AG04449 (cell line): Measurements from ENCODE around the gene SURF4.

Experiments
- CTCF ChIA-PET: fragments of 350-600 bp; formaldehyde crosslinking; extraction: SDS; loops from one replicate; lab custom pipeline; 2021; ENCODE audit warnings: antibody characterized with exemption; lab: Yijun Ruan, JAX
- POLR2A ChIA-PET: fragments of 400-600, 350-600 bp; formaldehyde crosslinking; extraction: SDS; loops from one replicate; lab custom pipeline; 2020; ENCODE audit warnings: antibody characterized with exemption, inconsistent platforms; lab: Yijun Ruan, JAX
- DNase-seq: peaks from one replicate; pipeline ENCODE4 v3.0.0-alpha.2; 2010; ENCODE audit warnings: low read depth, low spot score
- H3K4me3 ChIP-seq: 2 replicates; pipeline ENCODE4 v1.5.1; 2011; ENCODE audit warnings: low read depth, mild to moderate bottlenecking, control low read depth, low read length
- CTCF ChIP-seq: IDR thresholded peaks from one replicate; pipeline ENCODE4 v1.5.1; 2011; ENCODE audit warnings: mild to moderate bottlenecking, moderate library complexity, low read length, control low read depth, inconsistent platforms; ENCODE audit not compliant: insufficient read depth; ENCODE audit errors: missing control alignments

Gene SURF4

DNA sequence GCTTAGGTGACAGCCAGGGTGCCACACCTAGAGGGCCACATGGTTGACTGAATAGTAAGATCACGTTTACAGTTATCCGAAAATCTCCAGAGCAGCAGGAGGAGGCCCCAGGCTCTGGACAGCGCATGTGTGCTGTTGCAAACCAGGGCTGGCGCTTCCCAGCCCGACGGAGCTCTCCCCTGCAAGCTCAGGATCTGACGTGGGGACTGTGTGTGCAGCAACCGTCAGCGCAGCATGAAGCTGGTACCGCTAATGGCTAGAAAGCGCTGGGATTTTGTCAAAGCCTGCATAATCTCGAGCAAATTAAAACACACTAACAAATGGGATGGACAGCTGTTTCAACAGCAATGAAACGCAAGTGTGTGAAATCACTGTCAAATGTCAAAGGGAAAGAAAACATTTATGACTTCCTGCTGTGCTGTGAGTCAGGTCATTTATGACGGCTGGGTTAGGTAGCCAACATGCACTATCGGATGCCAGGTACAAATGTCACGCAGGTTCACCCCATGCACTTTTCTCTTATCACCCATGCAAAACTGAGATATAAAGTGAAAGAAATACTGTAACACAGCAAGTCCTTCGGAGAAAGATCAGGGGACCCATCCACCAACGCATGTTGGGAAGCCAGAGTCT, 7.5 kb downstream of the SURF4 start:
- no peak overlapping the region for H3K4me3 ChIP-seq
- ChIA-PET POLR2A (interaction anchor here (0.5 to 4.9 kb wide), 2 partner anchors 8 to 20 kb away, joined by 3 to 14 read pairs; partner anchors contain the start of genes MED22 and RPL7A), CTCF (no interaction called here)
- DNase-seq, result no peak
- TF ChIP-seq CTCF, result no peak

DNA sequence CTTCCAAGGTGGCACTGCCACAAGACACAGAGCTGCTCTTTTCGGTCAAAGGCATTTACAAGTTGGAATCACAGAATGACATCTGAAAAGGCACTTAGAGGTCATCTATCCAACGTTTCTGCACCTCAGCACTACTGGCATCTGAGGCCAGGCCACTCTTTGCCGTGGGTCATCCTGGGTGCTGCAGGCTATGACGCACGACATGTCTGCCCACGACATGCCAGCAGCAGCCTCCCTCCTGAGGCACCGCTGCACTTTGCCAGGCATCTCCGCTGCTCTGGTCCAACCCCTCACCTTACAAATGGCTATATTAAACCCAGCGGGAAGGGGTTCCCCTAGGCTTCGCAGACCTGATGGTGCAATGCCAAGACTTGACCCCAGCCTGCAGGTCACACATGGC, 8.1 kb downstream of the SURF4 start:
- ChIA-PET POLR2A (interaction anchor here (4.9 kb wide), 1 partner anchor 20 kb away, joined by 14 read pairs; the partner anchor contains the start of genes MED22 and RPL7A), CTCF (no interaction called here)
- no peak for TF ChIP-seq CTCF
- H3K4me3 ChIP-seq, result no peak overlapping the region
- no peak for DNase-seq

- POLR2A ChIA-PET, result interaction anchor here (1.7 to 4.9 kb wide), 2 partner anchors 9 to 19 kb away, joined by 9 to 14 read pairs; partner anchors contain the start of genes MED22, RPL7A, STKLD1 and SURF4
- DNase-seq, result no peak
- no peak for TF ChIP-seq CTCF
- no peak overlapping the region for H3K4me3 ChIP-seq
- CTCF ChIA-PET, result interaction anchor here (1.2 to 1.3 kb wide), 2 partner anchors 26 to 118 kb away, joined by 3 to 5 read pairs; no protein-coding TSS in a partner anchor
Measured at GRCh38 chr9:133367221-133367620, 8.6 kb downstream of the SURF4 start.

DNA sequence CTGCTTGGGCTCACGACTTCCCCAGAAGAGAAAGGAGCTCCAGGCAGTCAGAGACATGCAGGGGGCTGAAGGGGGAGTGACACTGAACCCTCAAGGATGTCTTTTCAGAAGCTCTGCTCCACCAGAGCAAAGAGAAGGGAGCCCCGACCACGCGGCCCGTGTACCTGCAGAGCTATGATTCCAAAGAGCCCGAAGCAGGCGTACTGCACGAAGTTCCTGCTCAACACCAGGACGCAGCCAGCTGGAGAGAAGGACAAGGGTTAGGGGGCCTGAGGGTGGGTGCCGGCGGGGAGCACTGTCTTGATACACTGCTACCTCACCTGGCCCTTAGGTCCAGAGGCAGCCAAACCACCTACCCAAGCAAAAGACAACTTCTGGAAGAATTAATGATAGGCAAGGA, 9.4 kb downstream of the SURF4 start:
- DNase-seq, result no peak
- H3K4me3 ChIP-seq, result no peak overlapping the region
- TF ChIP-seq CTCF, result no peak
- ChIA-PET POLR2A (interaction anchor here (1.7 to 4.9 kb wide), 2 partner anchors 10 to 18 kb away, joined by 9 to 14 read pairs; partner anchors contain the start of genes MED22, RPL7A, STKLD1 and SURF4), CTCF (interaction anchor here (1.2 to 2.5 kb wide), 5 partner anchors 10 to 118 kb away, joined by 3 to 11 read pairs (median 4); partner anchors contain the start of genes SURF1 and SURF2)

- DNase-seq, result no peak
- no peak for TF ChIP-seq CTCF
- ChIA-PET POLR2A (interaction anchor here (0.7 to 1.5 kb wide), 3 partner anchors 9 to 14 kb away, joined by 3 to 5 read pairs (median 4); partner anchors contain the start of genes MED22 and RPL7A), CTCF (interaction anchor here (1.0 to 1.4 kb wide), 2 partner anchors 9 to 11 kb away, joined by 3 to 4 read pairs; no protein-coding TSS in a partner anchor)
- no peak overlapping the region for H3K4me3 ChIP-seq
Measured at GRCh38 chr9:133362359-133363044, 13.4 kb downstream of the SURF4 start.
